CD4-positive, alpha-beta memory T cell (primary cell): ENCODE data around the gene NBPF1. TPM values are rescaled to one million over a fixed set of nuclear protein-coding genes. Genes with fewer than 3 reads are reported as not detected.

ENCODE experiments used
- CTCF ChIA-PET: fragments of 350-600 bp; sonication (Branson Sonifier 250); formaldehyde crosslinking; loops from one replicate; lab custom pipeline; 2021; ENCODE audit warnings: inconsistent platforms; ENCODE audit not compliant: partially characterized antibody; lab: Charles Lee
- POLR2A ChIA-PET: fragments of 350-600 bp; sonication (Branson Sonifier 250); formaldehyde crosslinking; loops from one replicate; lab custom pipeline; 2021; ENCODE audit not compliant: partially characterized antibody; lab: Charles Lee
- DNase-seq, 5 donors: peaks; one replicate each; pipeline versions ENCODE4 v3.0.0 to v3.0.0-alpha.2; 2020 to 2022; ENCODE audit warnings: mixed read lengths in 1 of 5
- H3K27ac ChIP-seq: one replicate; pipeline ENCODE4 v1.7.0; 2013; ENCODE audit warnings: low read depth, low read length
- H3K27me3 ChIP-seq: 2 replicates; pipeline ENCODE4 v1.7.0; 2013; ENCODE audit warnings: mild to moderate bottlenecking, low read length, moderate library complexity; ENCODE audit not compliant: insufficient read depth
- H3K36me3 ChIP-seq: 2 replicates; pipeline ENCODE4 v1.7.0; 2013; ENCODE audit warnings: mild to moderate bottlenecking, low read length, moderate library complexity; ENCODE audit not compliant: insufficient read depth
- H3K4me1 ChIP-seq: 2 replicates; pipeline ENCODE4 v1.7.0; 2013; ENCODE audit warnings: mild to moderate bottlenecking, low read length, moderate library complexity; ENCODE audit not compliant: insufficient read depth
- H3K4me3 ChIP-seq, 2 donors: one replicate each; pipeline ENCODE4 v1.7.0; 2013; ENCODE audit warnings: low read length in 2 of 2, mild to moderate bottlenecking in 1 of 2
- H3K9me3 ChIP-seq, 2 donors: one replicate each; pipeline ENCODE4 v1.7.0; 2013; ENCODE audit warnings: low read length in 2 of 2, control low read depth in 1 of 2; ENCODE audit not compliant: control insufficient read depth in 1 of 2
- H3K27ac Mint-ChIP-seq, 7 donors: one replicate each; pipeline ENCODE4 v1.8.0; 2020 to 2021; ENCODE audit warnings: mixed read lengths in 7 of 7, mild to moderate bottlenecking in 6 of 7, inconsistent platforms in 3 of 7, moderate library complexity in 3 of 7
- H3K27me3 Mint-ChIP-seq, 2 donors: one replicate each; pipeline ENCODE4 v1.8.0; 2020 to 2021; ENCODE audit warnings: mixed read lengths in 2 of 2
- H3K36me3 Mint-ChIP-seq, 2 donors: one replicate each; pipeline ENCODE4 v1.8.0; 2020 to 2021; ENCODE audit warnings: mixed read lengths in 2 of 2, inconsistent platforms in 1 of 2, mild to moderate bottlenecking in 1 of 2
- H3K4me1 Mint-ChIP-seq, 4 donors: one replicate each; pipeline ENCODE4 v1.8.0; 2020 to 2021; ENCODE audit warnings: mixed read lengths in 4 of 4, mild to moderate bottlenecking in 1 of 4
- H3K4me3 Mint-ChIP-seq, 8 donors: one replicate each; pipeline ENCODE4 v1.8.0; 2020 to 2021; ENCODE audit warnings: mixed read lengths in 8 of 8, mild to moderate bottlenecking in 7 of 8, moderate library complexity in 6 of 8, inconsistent platforms in 3 of 8
- H3K9me3 Mint-ChIP-seq, 8 donors: one replicate each; pipeline ENCODE4 v1.8.0; 2020 to 2021; ENCODE audit warnings: mixed read lengths in 8 of 8, mild to moderate bottlenecking in 5 of 8, inconsistent platforms in 3 of 8, moderate library complexity in 1 of 8
- intact Hi-C: fragments of 100-400 bp; cut with micrococcal nuclease; formaldehyde crosslinking; loops from one replicate; pipeline ENCODE4 v1.15.1; 2023
- polyA plus RNA-seq, 2 donors: library from polyadenylated mRNA; unstranded; fragments of 300-500 nt; fragmentation: Illumina TruSeq; gene quantifications; one replicate each; pipeline ENCODE4 v1.2.3, GENCODE V29; 2021
- total RNA-seq, 2 experiments: library from RNA; stranded (reverse); gene quantifications; one replicate each; pipeline ENCODE4 v1.2.3, GENCODE V29; 2021

NBPF1 gene
- total and polyA plus RNA-seq, 4 experiments from 2014 or later = 4.1 to 17.0 (median 13.5) TPM

DNA sequence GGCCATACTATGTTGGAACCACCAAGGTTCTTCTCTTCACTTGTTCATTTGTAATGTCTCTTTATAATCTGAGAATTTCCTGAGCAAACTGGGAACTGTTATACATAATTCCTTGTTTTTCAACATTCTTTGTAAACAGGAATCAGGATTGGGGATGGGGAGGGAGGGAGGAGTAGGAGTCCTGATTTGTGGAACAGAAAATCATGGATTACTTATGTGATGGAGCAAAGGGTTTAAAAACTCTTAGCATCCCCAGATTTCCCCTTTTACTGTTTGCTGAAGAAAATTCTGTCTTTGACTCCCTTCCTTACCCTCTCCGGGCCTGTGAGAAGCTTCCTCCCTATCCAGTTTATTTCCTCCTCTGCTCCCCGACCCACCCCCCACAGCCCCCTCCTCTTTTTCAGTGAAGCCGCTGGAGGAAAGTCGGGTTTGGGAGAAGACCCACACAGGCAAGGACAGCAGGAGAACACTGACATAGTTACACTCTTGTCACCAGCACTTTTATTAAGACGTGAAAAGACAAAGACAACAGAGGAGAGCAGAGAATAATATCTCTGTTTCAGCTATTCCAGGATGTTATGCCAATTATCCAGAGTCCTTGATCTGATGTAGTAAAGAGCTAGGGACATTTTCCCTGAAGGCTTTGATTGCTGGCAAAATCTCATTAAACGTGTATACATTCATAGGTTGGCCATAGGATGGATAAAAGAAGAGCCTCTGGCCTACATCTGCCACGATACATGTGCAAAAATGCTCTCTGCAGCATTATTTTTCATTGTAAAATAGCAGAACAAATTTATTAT, 4.6 kb upstream of the NBPF1 start:
- peaks cover 10% of the 10 kb centered on the region for H3K4me1 ChIP-seq
- intact Hi-C loops = no loop called here
- no peaks in the 10 kb centered on the region for H3K27me3 ChIP-seq
- DNase-seq = no peak
- H3K4me3 Mint-ChIP-seq = no peak overlapping the region
- ChIA-PET CTCF (interaction anchor here (0.8 to 1.5 kb wide), 3 partner anchors 10 to 334 kb away, joined by 3 read pairs; no protein-coding TSS in a partner anchor), POLR2A (no interaction called here)
- no peak overlapping the region for H3K27ac Mint-ChIP-seq
- no peaks in the 10 kb centered on the region for H3K4me1 Mint-ChIP-seq
- H3K27ac ChIP-seq = no peak overlapping the region
- peaks cover 13% of the 10 kb centered on the region for H3K36me3 ChIP-seq
- no peaks in the 10 kb centered on the region for H3K36me3 Mint-ChIP-seq
- no peaks in the 10 kb centered on the region for H3K9me3 Mint-ChIP-seq
- H3K27me3 Mint-ChIP-seq = no peaks in the 10 kb centered on the region
- no peaks in the 10 kb centered on the region for H3K9me3 ChIP-seq
- H3K4me3 ChIP-seq = no peak overlapping the region

DNA sequence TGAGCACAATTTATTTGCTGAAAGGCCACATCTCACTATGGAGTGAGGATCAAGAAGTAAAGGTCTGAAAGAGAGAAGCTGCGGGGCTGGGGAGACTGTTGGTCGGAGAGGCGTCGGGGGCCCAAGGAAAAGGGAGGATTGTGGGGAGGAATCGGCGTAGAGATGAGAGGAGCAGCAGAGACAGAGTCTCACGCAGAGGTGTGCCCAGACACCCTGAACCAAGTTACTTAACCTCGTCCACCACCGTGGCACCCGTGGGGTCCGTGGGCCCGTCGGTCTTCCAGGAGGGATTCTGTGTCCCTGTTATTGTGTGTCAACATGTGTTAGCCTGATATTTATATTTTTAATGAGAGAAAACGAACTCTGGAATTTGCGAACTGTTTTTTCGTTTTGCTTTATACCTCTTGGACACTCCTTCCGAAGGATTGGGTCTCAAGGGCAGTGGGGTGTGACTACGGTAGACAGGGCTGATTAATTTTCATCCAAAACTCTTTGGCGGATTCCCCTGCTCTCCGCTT, 3.8 kb upstream of the NBPF1 start:
- intact Hi-C loops = no loop called here
- Histone ChIP-seq H3K4me1 (peaks cover 17% of the 10 kb centered on the region), H3K9me3 (no peaks in the 10 kb centered on the region), H3K27ac (no peak overlapping the region), H3K27me3 (no peaks in the 10 kb centered on the region), H3K36me3 (peaks cover 9% of the 10 kb centered on the region), H3K4me3 (no peak overlapping the region)
- Mint-ChIP-seq H3K9me3 (no peaks in the 10 kb centered on the region), H3K27ac (no peak overlapping the region), H3K36me3 (no peaks in the 10 kb centered on the region), H3K4me3 (no peak overlapping the region), H3K27me3 (no peaks in the 10 kb centered on the region), H3K4me1 (no peaks in the 10 kb centered on the region)
- DNase-seq = no peak
- ChIA-PET POLR2A (no interaction called here), CTCF (interaction anchor here (0.7 to 1.7 kb wide), 3 partner anchors 8 to 746 kb away, joined by 3 to 7 read pairs (median 3); no protein-coding TSS in a partner anchor)

DNA sequence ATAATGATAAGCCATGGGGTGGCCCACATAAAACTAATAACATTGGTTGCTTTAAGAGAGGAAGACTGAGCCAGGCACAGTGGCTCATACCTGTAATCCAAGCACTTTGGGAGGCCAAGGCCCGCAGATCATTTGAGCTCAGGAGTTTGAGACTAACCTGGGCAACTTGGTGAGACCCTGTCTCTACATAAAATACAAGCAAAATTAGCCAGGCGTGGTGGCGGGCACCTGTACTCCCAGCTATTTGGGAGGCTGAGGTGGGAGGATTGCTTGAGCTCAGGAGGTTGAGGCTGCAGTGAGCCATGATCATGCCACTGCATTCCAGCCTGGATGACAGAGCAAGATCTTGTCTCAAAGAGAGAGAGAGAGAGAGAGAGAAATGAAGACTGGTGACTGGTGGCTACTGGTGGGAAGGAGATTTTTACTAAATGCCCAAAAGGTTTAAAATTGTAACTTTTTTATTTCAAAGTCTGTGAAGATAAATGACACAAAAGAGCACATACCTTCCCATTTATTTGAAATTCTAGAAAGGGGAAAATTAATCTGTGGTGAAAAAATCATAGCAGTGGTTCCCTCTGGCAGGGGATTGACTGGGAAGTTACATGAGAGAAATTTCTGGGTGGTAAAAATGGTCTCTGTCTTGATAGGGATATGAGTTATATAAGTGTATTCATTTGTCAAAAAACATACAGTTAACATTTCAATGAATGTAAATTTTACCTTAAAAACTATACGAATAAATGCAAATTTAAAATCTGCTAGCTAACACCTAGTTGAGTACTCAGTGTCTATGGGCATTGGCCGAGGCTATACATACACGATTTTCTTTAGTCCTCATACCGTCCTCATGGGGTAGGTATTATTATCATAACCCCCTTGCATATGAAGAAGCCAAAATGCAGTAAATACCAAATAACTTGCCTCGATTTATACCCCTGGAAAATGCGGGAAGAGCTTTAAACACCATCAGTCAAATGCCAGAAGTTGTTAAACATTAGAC, 2.2 kb upstream of the NBPF1 start:
- ChIA-PET POLR2A (interaction anchor here (1.3 kb wide), 1 partner anchor 289 kb away, joined by 5 read pairs; no protein-coding TSS in a partner anchor), CTCF (interaction anchor here (1.0 to 1.8 kb wide), 4 partner anchors 9 to 93 kb away, joined by 3 to 7 read pairs (median 4); no protein-coding TSS in a partner anchor)
- peaks cover 7% of the 10 kb centered on the region for H3K36me3 ChIP-seq
- peaks cover 23% of the 10 kb centered on the region for H3K4me1 ChIP-seq
- no peak overlapping the region for H3K4me3 Mint-ChIP-seq
- no peaks in the 10 kb centered on the region for H3K9me3 ChIP-seq
- H3K36me3 Mint-ChIP-seq = no peaks in the 10 kb centered on the region
- H3K27me3 ChIP-seq = no peaks in the 10 kb centered on the region
- H3K27ac Mint-ChIP-seq = no peak overlapping the region
- no peaks in the 10 kb centered on the region for H3K4me1 Mint-ChIP-seq
- H3K27me3 Mint-ChIP-seq = no peaks in the 10 kb centered on the region
- no peak overlapping the region for H3K27ac ChIP-seq
- intact Hi-C loops = no loop called here
- no peak overlapping the region for H3K4me3 ChIP-seq
- DNase-seq = no peak
- H3K9me3 Mint-ChIP-seq = no peaks in the 10 kb centered on the region

DNA sequence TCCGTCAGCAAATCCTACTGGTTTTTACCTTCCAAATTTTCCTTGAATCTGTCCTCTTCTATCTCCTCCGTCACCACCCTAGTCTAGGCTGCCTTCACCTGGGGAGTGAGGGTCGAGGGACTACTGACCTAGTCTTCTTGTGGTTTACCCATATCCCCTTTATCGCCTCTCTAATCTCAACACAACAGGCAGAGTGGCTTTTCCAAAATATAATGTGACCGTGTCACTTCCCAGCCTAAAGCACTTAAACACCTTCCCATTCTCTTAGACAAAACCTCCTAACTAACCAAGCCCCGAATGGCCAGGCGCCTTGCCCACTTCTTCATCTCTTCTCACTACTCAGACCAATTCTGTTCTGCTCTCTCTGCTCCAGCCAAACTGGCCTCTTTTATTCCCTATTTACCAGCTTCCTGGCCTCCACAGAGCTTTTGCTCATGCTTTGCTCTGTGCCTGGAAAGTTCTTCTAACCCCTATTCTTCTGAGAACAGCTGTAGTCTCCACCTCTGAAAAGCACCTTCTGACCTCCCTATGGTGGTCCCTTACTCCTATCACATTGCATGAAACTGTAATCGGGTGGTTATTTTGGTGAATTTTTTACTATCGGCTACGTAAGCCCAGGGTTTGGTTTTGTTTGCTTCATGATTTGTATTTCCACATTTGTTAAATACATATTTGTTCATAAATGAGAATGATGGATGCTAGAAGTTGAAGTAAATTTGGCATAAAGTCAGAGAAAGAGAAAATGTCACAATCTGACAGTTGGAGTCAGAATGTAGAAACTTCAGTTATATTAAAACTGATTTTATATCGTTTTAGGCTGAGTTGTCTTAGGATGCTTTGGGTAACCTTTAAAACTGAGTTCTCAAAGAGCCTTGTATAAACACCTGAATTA, 1.2 kb upstream of the NBPF1 start:
- no peak overlapping the region for H3K4me3 Mint-ChIP-seq
- POLR2A ChIA-PET = interaction anchor here (1.8 to 2.9 kb wide), 2 partner anchors 92 to 291 kb away, joined by 4 to 15 read pairs; no protein-coding TSS in a partner anchor

DNA sequence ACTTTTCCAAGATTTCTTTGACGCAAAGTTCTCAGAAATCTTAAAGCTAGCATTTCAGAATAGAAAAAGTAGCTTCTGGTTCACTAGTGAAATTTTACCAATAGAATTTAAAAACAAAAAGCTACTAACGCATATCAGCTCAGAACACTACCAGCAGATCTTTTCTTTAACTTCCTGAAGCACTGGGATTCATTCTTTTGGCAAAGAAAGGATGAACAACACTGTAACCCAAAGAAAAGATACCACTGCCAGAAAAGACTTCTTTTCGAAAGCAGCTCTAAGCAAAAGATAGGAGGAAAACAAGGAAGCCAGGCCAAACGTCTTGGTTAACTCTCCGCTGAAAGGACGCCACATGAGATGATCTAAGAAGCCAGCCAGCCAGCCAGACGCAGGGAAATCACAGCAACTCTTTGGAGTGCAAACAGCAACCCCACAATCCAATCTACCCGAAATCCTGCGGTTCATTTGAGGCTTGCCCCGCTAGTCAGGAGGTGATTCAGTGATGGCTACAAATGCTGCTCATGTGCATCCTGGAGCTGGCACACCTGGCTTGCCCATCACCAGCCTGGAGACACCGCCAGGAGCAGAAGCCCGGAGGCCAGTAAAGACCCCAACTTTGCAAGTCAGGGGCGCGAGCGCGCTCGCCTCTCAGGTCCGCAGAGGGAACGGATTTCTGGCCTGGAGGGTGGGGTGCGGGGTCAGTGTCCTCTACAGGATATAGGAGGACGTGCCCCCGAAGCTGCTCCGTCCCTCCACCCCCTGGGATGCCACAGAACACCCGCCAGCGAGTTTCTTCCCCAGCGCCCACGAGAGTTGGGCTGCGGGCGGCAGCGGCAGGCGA, 812 bp downstream of the NBPF1 start:
- Histone ChIP-seq H3K27ac (no peak overlapping the region), H3K27me3 (no peaks in the 10 kb centered on the region), H3K4me1 (peaks cover 23% of the 10 kb centered on the region), H3K4me3 (peak overlapping the region; percentile 26 to 78), H3K9me3 (no peaks in the 10 kb centered on the region), H3K36me3 (peaks cover under 1% of the 10 kb centered on the region)
- ChIA-PET POLR2A (interaction anchor here (0.6 to 2.9 kb wide), 10 partner anchors 10 to 309 kb away, joined by 3 to 15 read pairs (median 4); partner anchors contain the start of genes CROCC and RNU1-1), CTCF (interaction anchor here (0.8 to 3.9 kb wide), 6 partner anchors 8 to 530 kb away, joined by 3 to 20 read pairs (median 4); no protein-coding TSS in a partner anchor)
- Mint-ChIP-seq H3K4me3 (no peak overlapping the region), H3K27ac (no peak overlapping the region), H3K4me1 (no peaks in the 10 kb centered on the region), H3K9me3 (no peaks in the 10 kb centered on the region), H3K27me3 (no peaks in the 10 kb centered on the region), H3K36me3 (no peaks in the 10 kb centered on the region)
- intact Hi-C loops = no loop called here
- DNase-seq = peak in 3 of 5 donors; percentile 18 to 38 (median 25)

More for the DNA sequence above, 1.2 kb upstream of the NBPF1 start:
- intact Hi-C loops = no loop called here
- H3K27ac ChIP-seq = no peak overlapping the region
- Mint-ChIP-seq H3K9me3 (no peaks in the 10 kb centered on the region), H3K36me3 (no peaks in the 10 kb centered on the region), H3K4me1 (no peaks in the 10 kb centered on the region), H3K27ac (no peak overlapping the region), H3K27me3 (no peaks in the 10 kb centered on the region)
- DNase-seq = no peak
- no peaks in the 10 kb centered on the region for H3K27me3 ChIP-seq
- peaks cover 23% of the 10 kb centered on the region for H3K4me1 ChIP-seq
- H3K4me3 ChIP-seq = no peak overlapping the region
- H3K9me3 ChIP-seq = no peaks in the 10 kb centered on the region
- peaks cover 7% of the 10 kb centered on the region for H3K36me3 ChIP-seq
- CTCF ChIA-PET = interaction anchor here (1.8 to 3.9 kb wide), 2 partner anchors 10 to 94 kb away, joined by 4 to 20 read pairs; no protein-coding TSS in a partner anchor
